ENCODE measurements around the gene SSRP1.
"Not testable (repeated sequence)": the region's sequence is repeated elsewhere in the genome, so short reads cannot be mapped to it uniquely, and the experiment has no call there.

SSRP1 gene

GRCh38 chr11:57313071-57313787, 22.5 kb downstream of the SSRP1 start:
- no peak for DNase-seq

DNA sequence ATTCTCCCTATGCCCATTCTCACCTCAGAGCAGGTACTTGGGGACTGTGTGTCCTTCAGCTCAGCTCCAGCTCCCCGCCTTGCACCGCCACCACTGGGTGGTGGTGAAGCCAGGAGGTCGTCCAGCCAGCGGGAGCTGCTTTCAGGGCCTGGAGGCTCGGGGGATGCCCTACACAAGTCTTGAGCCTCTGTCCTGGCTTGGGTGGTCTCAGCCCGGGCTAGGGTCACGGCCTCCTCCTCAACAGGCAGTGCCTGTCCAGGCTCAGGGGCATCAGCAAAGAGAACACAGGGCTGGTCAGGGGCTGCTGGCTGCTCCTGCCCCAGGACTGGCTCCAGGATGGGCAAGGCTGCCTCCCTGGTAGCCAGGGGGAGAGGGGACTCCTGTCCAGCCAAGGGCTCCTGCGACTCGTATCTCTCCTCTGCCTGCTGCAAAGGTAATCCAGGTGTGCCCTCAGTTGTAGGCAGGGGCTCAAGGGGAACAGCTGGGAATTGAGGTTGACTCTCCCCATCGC, 23.1 kb downstream of the SSRP1 start:
- DNase-seq: no peak

DNA sequence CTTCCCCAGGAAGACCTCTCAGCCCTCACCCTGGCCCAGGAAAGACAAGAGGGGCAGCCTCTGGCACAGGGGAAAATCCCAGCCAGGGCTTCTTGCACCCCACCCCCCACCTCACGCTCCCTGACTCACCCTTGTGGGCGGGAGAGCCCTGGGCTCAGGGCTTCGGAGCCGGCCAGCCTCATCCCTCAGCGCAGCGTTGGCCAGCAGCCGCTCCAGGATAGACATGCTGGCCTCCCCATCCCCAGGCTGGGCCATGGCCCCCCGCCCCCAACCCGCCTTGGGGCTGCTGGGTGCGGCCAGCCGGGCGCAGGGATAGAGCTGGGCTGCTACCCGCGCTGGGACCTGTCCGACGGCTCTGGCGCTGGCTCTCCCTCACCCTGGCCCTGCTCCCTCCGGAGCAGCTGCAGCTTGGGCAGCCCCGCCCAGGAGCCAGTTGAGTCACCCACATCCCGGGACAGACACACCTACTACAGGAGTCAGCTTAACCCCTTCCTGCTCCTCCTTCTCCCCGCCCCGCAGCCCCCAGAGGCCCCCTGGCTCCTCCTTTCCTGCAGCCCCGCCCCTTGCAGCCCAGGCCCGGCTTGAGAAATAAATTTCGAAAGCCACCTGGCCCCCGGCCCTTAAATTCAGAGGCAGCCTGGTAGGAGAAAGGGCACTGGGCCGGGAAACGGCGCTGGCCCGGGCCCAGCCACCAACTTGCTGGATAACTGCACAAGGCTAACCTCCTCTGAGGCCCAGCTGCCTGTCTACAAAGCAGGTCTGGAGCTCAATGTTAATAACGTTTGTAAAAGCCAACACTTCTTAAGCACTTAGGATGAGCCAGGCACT, 24.4 kb downstream of the SSRP1 start:
- peak; percentile 92 for DNase-seq

DNA sequence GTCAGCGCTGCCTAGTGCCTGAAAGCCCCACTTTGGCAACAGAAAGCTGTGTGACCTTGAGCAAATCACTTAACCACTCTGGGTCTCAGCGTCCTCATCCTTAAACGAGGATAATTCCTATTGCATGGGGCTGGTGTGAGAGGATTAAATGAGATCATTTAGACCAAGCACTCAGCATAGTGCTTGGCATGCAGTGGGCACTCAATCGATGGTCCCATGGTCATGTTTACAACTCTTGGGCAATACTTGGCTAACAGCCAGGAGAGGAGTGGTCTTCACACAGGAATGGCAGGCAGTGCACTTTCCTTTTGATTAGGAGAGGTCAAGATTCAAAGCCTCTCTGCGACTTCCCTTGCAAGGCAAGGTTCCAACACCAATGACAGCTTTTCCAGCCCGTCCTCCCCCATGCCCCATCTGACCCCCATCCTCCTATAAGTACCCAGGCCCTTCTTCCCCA, 25.0 kb downstream of the SSRP1 start:
- DNase-seq: no peak

DNA sequence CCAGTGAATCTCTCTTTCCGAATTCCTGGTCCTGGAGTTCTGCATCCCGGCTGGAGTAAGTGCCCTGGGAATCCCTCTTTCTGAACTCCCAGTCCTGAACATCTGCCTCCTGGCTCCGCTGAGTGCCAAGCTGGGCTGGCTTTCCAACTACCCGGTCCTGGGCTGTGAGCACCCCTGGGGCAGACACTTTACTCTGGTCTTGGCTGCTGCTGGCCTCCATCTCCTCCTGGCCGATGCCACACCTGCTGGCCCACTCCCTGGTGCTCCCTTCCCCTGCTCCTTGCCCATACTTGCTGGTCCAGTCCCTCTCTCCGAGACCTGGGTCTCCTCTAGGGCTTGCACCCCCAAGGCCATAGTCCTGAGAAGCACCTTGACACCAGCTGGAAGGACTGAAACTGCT, 25.6 kb downstream of the SSRP1 start:
- DNase-seq: no peak

GRCh38 chr11:57309106-57310059, 26.3 kb downstream of the SSRP1 start:
- DNase-seq: no peak

DNA sequence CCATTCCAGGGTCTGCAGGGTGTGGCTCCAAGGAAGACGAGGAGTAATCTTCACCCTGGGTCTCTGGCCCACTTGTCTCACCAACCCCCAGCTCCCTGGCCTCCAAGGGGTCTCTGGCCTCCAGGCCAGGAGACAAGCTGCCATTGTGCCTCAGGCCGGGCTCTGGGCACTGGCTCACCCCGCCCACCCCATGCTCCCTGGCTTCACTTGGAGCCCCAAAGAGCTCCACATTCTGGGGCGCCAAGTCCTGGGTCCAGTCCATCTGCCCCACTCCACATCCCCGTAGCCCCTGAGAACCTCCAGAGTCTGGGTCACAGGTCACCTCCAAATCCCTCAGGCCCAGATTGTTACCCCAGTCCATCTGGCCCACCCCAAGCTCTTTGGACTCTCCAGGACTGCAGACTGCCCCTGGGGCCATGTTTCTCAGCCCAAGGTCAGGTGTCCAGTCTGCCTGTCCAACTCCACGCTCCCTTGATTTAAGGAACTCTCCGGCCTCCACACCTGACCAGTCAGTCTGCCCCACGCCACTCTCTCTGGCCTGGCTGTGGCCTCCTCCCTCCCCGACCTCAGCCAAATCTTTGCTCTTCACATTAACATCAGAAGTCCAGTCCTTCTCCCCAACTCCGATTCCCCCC, 27.1 kb downstream of the SSRP1 start:
- no peak for DNase-seq

DNA sequence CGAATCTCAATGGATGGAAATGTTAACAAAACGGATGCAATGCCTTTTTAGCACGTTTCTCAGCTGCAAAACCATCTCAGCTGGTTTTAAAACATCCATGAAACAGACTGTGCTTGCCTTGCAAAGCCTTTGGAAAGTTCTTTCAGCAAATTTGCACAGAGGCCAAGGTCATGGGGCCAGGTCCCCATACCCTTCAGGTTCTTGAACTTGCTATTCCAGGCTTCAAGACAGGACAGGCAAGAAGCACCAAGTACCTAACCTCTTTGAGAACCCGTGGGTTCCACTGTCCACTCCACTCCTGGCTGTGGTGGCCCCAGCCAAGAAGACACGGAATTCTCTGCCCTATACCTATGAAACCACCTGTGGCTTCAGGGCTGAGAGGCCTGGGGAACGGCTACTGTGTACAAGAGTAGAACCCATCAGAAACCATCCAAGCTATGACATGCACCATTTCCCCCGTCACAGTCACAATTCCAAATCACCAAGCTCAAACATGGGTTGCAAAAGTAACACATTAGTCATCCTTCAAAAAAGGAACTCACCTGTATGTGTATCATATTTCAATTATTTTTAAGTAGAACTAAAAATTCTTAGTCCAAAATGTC, 27.9 kb downstream of the SSRP1 start:
- no peak for DNase-seq

GRCh38 chr11:57306940-57307565, 28.6 kb downstream of the SSRP1 start:
- DNase-seq: no peak

- DNase-seq: no peak
Observed at GRCh38 chr11:57306161-57306876, 29.4 kb downstream of the SSRP1 start.

DNA sequence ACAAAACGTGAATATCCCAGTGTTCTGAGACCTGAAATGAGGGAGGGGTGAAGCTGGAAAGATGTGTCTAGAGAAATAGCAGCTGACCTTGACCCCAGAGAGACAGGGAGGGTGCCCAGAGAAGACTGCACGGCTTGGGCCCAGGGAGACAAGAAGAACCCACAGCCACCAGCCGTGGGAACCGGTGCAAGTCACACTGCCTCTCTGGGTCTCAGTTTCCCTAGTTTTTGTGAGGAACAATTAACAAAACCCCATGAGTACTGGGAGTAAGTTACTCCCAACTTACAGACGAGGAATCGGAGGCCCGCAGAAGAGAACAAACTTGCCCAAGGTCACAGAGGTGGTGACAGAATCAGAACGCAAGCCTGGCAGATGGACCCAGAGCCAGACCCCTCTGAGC, 30.2 kb downstream of the SSRP1 start:
- DNase-seq: no peak

DNA sequence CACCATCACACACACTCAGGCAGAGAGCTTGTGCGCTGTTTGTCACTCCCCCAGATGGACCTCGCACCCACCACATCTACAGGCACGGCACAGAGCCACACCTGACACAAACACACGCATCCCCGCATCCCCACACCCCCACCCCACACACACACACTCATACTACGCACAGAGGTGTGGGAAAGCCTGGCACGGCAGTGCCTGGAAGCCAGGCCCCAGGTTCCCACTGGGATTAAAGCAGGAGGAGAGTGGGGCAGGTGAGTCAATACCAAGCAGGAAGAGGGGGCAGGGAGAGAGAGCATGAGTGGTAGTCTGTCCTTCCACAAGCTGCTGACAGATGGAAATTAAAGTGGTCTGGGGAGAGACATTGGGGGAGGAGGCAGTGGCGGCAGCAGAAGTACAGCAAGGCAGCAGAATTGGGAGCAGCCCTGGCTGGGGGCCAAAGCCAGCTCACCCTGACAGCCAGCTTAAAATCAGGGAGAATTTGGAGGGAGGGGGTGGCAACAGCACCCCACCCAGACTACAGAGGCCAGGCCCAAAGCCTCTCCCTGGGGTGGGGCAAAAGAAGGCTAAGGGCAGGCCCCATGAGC, 31.6 kb downstream of the SSRP1 start:
- DNase-seq: no peak

DNA sequence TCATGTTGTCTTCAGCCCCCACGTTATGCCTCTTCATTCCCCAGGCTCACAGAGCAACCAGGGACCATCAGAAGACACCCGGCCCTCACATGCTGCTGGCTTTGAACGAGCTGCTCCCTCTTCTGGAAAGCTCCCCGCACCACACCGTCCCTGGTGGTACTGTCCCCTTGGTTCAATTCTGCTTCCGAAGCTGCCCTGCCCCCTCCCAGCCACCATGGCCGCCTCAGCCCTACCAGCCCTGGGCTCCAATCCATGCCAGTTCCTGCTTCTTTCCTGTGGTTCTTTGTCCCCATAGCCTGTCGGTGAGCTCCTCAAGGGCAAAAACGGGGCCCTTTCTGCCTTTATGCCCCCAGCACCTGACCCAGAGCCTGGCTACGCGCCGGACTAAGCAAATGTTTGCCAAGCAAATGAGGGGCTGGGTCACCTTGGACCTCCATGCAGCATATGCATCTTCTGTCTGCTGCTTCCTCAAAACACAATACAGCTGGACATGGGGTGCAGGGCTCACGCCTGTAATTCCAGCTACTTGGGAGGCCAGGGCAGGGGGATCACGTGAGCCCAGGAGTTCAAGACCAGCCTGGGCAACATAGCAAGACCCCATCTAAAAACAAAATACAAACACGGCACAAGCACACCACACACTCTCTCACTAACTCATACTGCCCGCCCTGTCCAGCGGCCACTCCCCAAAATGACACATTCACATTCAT, 32.3 kb downstream of the SSRP1 start:
- DNase-seq: no peak

GRCh38 chr11:57302489-57302888, 33.2 kb downstream of the SSRP1 start:
- no peak for DNase-seq

DNA sequence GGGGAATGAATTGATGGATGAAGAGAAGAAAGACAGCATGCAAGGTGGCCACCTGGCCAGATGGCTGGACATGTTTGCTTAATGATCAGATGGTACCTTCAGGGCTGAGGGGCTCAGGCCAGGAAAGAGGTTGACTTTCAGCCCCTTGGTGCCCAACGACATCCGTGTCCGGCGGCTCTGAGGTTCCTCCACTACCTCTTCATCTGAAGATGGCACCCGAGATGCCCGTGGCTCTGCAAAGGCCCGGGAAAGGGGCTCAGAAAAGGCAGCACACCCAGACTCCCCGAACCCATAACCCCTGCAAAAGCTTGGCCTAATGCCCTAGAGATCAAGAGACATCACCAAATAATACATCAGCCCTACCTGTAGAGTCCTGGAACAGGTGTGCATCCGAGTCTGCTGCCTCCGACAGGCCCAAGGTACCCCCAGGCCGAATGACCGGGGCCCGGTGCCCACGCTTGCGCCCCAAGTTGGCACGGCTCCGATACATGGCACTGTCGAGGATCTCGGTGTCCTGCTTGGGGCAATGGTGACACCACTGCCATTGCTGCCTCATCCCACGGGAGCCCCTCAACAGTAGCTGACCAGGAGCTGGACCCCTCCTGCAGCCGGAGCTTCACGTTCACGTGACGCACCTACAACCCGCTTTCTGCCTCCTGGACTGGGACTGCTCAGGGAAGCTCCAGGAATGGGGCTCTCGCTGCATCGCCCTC, 33.8 kb downstream of the SSRP1 start:
- DNase-seq: no peak

GRCh38 chr11:57300785-57301184, 34.9 kb downstream of the SSRP1 start:
- no peak for DNase-seq

DNA sequence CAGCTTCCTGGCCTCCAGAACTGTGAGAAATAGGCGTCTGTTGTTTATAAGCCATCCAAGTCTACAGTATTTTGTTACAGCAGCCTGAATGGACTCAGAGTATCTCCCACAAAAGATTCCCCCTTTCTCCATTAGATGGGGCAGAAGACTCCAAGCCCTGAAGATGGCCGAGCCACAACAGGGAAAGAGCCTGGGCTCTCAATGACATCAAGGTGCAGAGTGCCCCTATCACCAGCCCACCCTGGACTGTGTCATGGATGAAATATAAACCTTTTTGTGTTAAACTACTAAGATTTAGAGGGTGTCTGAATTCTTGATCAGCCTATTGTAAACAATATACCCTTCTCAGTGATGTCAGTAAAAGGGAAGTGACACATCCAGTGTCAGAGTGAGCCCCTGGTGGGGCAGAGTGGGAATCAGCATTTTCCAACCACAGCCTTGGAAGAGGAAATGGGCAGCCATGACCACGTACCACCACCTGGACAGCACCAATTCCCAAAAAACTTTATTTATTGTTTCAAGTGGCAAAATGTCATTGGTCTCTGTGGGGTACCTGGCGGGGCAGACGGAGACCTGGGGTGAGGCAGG, 36.4 kb downstream of the SSRP1 start:
- DNase-seq: no peak

- no peak for DNase-seq
Observed at GRCh38 chr11:57297221-57297620, 38.5 kb downstream of the SSRP1 start.

- not testable (repeated sequence) for DNase-seq
Observed at GRCh38 chr11:57296205-57296604, 39.5 kb downstream of the SSRP1 start.

Measured in femur (tissue), 1 donor.